Measurements from ENCODE around the gene FOXC1.

FOXC1 gene

GRCh38 chr6:1584996-1585668 lies 24.6 kb upstream of the FOXC1 start:
- DNase-seq, result no peak

DNA sequence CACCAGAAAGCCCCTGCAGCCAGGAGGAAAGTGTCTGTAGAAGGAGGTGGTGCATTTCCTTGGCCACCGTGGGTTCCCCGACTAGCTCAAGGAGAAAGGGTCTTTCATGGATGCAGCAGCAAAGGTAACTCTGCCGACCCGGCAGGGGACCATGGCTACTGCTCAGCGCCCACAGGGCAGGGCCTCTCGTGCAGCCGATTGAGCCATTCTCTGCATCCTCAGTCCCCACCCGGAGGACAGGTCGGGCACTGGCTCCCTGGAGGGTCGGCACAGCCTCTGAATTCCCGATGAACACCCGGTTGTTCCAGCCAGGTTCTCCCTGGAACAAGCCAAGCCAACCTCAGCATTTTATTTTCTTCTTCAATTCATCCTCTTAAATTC lies 24.1 kb upstream of the FOXC1 start:
- no peak for DNase-seq

- no peak for DNase-seq
Observed at GRCh38 chr6:1586256-1586655, 23.5 kb upstream of the FOXC1 start.

- DNase-seq, result no peak
Observed at GRCh38 chr6:1586861-1587450, 22.8 kb upstream of the FOXC1 start.

DNA sequence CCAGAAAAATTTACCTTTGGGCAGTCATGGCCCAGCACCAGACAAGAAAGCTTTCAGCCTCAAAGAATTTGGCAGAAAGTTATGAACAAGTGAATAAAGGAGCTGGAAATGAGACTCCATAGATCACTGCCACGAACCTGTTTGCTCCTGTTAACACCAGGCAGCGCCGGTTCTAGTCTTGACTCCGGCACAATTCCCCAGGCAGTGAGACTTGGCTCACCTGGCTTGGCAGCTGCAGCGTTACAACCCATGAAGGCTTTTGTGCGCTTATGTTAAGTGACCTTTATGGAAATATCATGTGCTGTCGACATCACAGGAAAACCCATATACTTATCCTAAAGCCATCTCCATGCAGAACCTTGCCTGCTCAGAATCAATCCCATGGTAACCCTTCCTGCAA lies 22.2 kb upstream of the FOXC1 start:
- no peak for DNase-seq

DNA sequence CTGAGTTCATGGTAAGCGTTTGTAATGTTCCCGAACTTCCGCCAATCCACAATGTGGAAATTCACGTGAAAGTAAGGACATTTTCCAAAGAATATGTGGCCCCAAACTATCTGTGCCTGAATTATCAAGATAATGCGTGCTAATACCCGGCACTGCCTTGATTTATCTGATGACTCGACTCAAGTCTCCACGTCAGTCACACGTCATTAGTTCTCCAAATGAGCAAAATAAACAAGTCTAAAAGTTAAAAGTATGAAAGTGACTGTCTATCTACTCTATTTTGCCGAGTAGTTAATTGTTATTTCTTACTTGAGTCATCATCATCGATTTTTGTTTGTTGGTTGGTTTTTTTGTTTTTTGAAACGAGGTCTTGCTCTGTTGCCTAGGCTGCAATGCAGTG lies 21.7 kb upstream of the FOXC1 start:
- DNase-seq, result no peak

DNA sequence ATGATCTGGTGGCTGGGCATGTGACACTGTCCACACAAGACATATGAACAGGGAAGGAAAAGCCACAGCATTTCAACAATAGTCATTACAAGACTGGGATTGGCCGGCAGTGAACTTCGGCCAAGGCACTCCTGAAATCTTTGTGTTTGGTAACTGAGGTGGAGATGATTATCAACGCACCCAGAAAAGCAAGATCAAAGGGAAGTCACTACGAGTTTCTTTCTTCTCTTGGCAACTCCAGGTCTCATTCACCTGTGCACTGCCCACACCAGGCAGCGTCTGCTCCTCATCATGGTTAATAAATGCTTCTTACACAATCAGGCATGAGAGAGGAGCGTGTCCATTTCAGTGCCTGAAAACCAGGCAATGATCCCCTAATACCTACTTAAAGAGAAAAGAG lies 20.5 kb upstream of the FOXC1 start:
- no peak for DNase-seq

DNA sequence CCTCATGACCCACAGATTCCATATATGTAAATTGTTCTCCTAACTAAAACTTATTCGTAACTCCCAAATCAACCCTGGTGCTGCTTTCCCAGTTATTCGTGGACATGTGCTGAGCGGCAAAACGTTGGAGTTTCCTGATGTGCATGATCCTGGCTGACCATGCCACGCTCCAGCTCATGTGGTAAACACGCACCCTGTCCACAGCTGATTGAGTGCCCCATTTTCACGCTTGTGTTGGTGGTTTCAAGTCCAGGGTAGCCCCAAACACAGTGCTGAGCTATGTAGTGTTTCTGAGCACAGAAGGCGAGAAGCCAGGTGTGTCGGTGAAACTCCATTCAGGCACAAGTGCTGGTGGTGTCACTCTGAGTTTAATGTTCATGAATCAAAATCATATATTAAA lies 19.1 kb upstream of the FOXC1 start:
- no peak for DNase-seq

- no peak for DNase-seq
Observed at GRCh38 chr6:1591243-1591642, 18.5 kb upstream of the FOXC1 start.

GRCh38 chr6:1591926-1592325 lies 17.8 kb upstream of the FOXC1 start:
- DNase-seq, result no peak

GRCh38 chr6:1592852-1593251 lies 16.9 kb upstream of the FOXC1 start:
- DNase-seq, result no peak

- no peak for DNase-seq
Observed at GRCh38 chr6:1593286-1593957, 16.3 kb upstream of the FOXC1 start.

DNA sequence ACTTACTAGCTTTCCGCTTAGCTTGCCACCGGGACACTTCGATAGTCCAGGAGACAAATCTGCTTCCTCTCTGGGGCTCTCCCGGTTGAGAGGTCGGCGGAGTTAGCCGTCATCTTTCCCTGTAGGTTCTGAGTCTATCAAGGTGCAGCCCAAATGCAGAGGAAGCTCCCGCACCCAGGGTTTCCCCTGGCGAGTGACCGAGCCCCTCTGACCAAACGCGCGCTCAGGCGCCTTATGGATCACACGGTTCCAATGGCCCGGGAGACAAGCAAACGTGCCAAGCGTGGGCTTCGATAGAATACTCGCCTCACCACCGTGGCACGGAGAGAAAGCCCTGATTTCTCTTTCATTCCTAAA lies 15.8 kb upstream of the FOXC1 start:
- no peak for DNase-seq

GRCh38 chr6:1594445-1595200 lies 15.1 kb upstream of the FOXC1 start:
- DNase-seq, result no peak

- DNase-seq, result no peak
Observed at GRCh38 chr6:1595271-1596087, 14.2 kb upstream of the FOXC1 start.

DNA sequence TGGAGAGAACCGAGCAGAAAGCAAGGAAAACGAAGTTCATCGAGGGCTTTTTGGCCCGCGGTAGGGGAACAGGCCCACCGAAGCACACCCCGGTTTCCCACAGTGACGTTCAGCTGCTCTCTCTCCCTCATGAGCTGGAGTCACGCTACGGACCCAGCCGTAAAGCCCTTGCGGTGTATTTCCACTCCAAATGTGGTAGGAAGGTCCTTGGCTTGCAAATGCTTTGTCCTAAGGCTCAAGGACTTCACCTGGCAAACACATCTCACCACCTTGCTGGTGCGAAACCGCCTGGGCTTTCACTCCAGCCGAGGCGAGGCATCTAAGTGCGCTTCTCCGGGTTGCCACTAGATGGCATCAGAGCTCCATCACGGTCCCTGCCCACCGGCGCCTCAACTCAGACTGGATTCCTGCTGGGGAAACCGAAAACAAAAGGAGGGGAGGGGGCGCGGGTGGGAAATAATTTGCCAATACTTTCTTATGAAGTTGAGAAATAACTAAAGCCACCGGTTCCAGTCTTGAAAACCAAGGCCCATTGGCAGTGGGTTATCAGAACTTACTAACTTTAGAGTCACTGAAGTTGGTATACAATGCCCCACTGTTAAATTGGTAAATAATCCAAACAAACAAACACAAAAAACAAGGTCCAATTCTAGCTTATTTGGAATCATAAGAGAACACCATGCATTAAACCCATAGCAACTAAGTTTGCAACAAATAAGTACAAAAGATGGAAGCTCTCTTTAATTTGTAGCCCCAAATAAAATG lies 13.4 kb upstream of the FOXC1 start:
- DNase-seq, result no peak

DNA sequence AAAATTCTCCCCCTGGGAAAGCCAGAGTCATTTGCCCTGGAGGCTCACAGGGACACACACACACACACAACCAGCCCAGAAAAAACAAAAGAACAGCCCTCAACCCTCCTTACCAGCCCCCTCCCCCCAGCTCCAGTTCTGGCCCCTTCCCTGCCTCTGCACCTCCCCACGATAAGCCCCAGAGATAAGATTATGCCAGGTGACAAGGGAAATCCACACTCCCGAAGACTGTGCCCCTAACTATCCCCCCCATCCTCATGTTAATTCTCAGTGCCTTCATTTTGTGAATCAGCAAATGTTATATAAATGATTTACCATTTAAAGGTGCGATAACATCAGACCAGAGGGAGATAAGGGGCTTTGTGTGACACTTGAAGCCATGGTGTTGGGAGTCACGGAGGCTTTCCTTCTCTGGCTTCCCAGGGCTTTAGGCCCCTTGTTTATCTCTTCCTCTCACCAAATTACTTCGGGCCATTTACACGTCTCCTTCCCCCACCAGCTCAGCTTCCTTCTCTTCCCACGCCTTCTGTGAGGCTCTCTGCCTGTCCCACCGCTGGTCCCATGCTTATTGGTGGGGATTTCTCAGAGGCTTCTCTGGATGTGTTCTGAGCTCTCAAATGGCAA lies 12.5 kb upstream of the FOXC1 start:
- no peak for DNase-seq

DNA sequence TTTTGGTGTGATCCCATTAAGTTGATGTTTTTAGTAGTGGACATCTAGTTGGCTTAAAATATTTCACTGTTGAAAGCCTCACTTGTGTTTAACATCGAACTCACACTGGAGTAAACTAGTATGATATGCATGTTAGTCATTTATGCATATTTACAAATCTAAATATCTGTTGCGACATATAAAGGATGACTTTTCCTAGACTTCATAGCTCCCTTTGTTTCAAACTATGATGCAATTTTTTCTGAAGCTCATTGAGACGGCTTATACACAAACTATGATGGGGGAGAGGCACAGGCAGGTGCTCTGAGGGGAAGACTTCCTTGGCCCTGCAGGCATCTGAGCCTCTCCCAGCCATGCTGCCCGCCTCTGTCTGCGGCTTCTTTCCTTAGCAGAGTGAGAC lies 11.8 kb upstream of the FOXC1 start:
- no peak for DNase-seq

DNA sequence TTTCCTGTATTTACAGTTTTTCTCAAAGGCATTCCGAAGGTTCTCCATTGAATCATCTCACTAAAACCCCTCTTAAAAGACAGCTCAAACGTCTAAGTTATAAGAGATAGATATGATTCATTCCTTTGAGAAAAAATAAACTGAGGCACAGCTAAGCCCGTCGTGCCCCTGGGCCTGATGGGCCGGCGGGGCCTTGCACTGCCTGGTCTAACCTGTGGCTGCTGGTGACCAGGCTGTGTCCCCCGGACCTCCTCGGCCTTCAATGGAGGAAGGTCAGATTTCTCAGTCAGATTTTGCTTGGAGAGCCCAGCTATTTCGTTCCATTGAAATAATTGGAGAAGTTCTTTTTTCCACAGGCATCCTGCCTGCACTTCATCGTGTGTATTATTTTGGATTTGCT lies 11.3 kb upstream of the FOXC1 start:
- no peak for DNase-seq

DNA sequence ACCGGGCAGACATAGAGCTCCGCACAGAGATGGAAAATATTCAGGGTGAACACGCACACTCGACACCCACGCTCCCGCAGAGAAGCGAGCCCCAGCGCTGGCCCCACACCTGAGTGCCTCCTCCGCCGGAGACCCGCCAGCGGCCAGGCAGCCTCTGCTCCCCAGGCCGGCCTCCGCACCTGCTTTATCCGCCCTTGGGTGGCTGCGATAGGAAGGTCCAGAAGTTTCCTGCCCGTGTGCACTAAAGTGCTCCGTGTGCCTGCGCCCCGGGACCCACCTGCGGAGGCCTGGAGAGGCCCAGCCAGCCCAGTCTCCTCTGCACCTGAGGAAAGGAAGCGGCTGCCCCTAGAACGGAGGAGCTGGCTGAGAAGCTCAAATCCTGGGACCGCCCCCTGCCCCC lies 10.8 kb upstream of the FOXC1 start:
- no peak for DNase-seq

DNA sequence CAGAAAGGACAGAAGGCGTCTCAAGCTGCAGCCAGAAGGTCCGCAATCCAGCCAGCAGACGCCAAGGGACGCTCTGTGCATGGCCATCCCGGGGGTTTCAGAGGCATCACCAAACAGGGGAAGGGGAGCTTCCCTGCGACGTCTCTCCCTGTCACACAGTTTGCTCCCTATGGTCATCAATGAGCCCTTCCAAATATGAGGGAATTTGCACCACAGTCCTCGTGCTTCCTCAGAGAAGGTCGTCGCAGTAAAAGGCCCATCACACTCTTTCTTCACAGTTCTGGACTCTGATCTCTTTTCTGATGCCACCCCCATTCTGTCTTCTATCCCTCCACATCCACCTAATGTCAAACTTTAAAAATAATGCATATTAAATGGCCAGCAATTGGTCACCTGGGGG lies 10.2 kb upstream of the FOXC1 start:
- DNase-seq, result no peak
